ENCODE measurements around the gene ARHGEF17.

DNA sequence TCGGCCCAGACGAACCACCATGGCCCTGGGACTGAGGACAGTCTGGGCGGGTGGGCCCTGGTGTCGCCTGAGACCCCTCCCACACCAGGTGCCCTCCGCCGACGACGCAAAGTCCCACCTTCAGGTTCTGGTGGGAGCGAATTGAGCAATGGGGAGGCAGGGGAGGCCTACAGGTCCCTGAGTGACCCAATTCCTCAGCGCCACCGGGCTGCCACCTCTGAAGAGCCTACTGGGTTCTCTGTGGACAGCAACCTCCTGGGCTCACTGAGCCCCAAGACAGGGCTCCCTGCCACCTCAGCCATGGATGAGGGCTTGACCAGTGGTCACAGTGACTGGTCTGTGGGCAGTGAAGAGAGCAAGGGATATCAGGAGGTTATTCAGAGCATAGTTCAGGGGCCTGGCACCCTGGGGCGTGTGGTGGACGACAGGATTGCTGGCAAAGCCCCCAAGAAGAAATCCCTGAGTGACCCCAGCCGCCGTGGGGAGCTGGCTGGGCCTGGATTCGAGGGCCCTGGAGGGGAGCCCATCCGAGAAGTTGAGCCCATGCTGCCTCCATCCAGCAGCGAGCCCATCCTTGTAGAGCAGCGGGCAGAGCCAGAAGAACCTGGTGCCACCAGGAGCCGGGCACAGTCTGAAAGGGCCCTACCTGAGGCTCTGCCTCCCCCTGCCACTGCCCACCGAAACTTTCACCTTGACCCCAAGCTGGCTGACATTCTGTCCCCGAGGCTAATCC, 2.8 kb downstream of the ARHGEF17 start:
- TF ChIP-seq EZH2phosphoT487 (IDR thresholded peaks at IDR 0.05; ENCODE audit: insufficient read depth, low read depth) (no peak), EZH2 (IDR thresholded peaks at IDR 0.05; ENCODE audit: insufficient read depth, poor library complexity, severe bottlenecking) (no peak)

Data from GM23248 (cell line).